Measurements from ENCODE around the gene PKN1. TPM values are rescaled to one million over a fixed set of nuclear protein-coding genes. Genes with fewer than 3 reads are reported as not detected.

Gene PKN1
- total RNA-seq, 2 donors from 2014 or later: 54.3 to 255 TPM

- no peaks in the 10 kb centered on the region for H3K36me3 ChIP-seq
- 11% methylated on average over 31 of the region's 33 CpGs for WGBS
- TF ChIP-seq POLR2AphosphoS5 (IDR thresholded peaks at IDR 0.05) (no peak), CTCF (IDR thresholded peaks at IDR 0.05) (peak in 1 of 4 experiments; percentile 40)
- no peaks in the 10 kb centered on the region for H3K9me3 ChIP-seq
- intact Hi-C loops (cut with DNase I): loop anchor here (10.0 kb wide), 1 partner anchor 331 kb away; no protein-coding TSS in a partner anchor
- H3K4me1 ChIP-seq (replicated peaks): peaks cover 10% of the 10 kb centered on the region
- DNase-seq (ENCODE audit: low spot score): no peak
- no peak within 1 kb of the TSS for H3K4me3 ChIP-seq
- H3K27ac ChIP-seq: no peak within 1 kb of the TSS
- H3K27me3 ChIP-seq (replicated peaks; ENCODE audit: insufficient read depth): no peaks in the 10 kb centered on the region
These were observed 42.4 kb downstream of the PKN1 start, which contains the start of gene PTGER1 for GRCh38 chr19:14475251-14476073. Gene PTGER1, minus strand, starts transcription at chr19:14475354. Its CDS starts 1,034 bp downstream, at chr19:14474320.

GRCh38 chr19:14476327-14476672, 43.2 kb downstream of the PKN1 start:
- intact Hi-C loops (cut with DNase I): loop anchor here (10.0 kb wide), 1 partner anchor 331 kb away; no protein-coding TSS in a partner anchor
- WGBS: 92% methylated on average over 7 of the region's 7 CpGs
- Histone ChIP-seq H3K36me3 (no peaks in the 10 kb centered on the region), H3K27me3 (replicated peaks; ENCODE audit: insufficient read depth) (no peaks in the 10 kb centered on the region), H3K9me3 (no peaks in the 10 kb centered on the region), H3K4me1 (replicated peaks) (peaks cover 10% of the 10 kb centered on the region), H3K27ac (no peak overlapping the region), H3K4me3 (no peak overlapping the region)
- TF ChIP-seq POLR2AphosphoS5 (IDR thresholded peaks at IDR 0.05) (no peak), POLR2A (IDR thresholded peaks at IDR 0.05) (no peak), CTCF (IDR thresholded peaks at IDR 0.05) (no peak)
- no peak for DNase-seq (ENCODE audit: low spot score)

GRCh38 chr19:14476673-14477401, 43.7 kb downstream of the PKN1 start:
- no peak overlapping the region for H3K27ac ChIP-seq
- 51% methylated on average over 26 of the region's 26 CpGs for WGBS
- no peak for DNase-seq (ENCODE audit: low spot score)
- peaks cover 10% of the 10 kb centered on the region for H3K4me1 ChIP-seq (replicated peaks)
- no peaks in the 10 kb centered on the region for H3K36me3 ChIP-seq
- no peak overlapping the region for H3K4me3 ChIP-seq
- no peak for TF ChIP-seq POLR2AphosphoS5 (IDR thresholded peaks at IDR 0.05)
- TF ChIP-seq POLR2A (IDR thresholded peaks at IDR 0.05): no peak
- TF ChIP-seq CTCF (IDR thresholded peaks at IDR 0.05): no peak
- no peaks in the 10 kb centered on the region for H3K27me3 ChIP-seq (replicated peaks; ENCODE audit: insufficient read depth)
- no peaks in the 10 kb centered on the region for H3K9me3 ChIP-seq
- intact Hi-C loops (cut with DNase I): loop anchor here (10.0 kb wide), 1 partner anchor 332 kb away; no protein-coding TSS in a partner anchor

- WGBS: 52% methylated on average over 10 of the region's 10 CpGs
- H3K9me3 ChIP-seq: no peaks in the 10 kb centered on the region
- DNase-seq (ENCODE audit: low spot score): no peak
- H3K27me3 ChIP-seq (replicated peaks; ENCODE audit: insufficient read depth): no peaks in the 10 kb centered on the region
- no peak overlapping the region for H3K27ac ChIP-seq
- TF ChIP-seq POLR2A (IDR thresholded peaks at IDR 0.05) (no peak), CTCF (IDR thresholded peaks at IDR 0.05) (no peak), POLR2AphosphoS5 (IDR thresholded peaks at IDR 0.05) (no peak)
- H3K4me1 ChIP-seq (replicated peaks): peaks cover 6% of the 10 kb centered on the region
- no peak overlapping the region for H3K4me3 ChIP-seq
- intact Hi-C loops (cut with DNase I): loop anchor here (10.0 kb wide), 1 partner anchor 333 kb away; no protein-coding TSS in a partner anchor
- no peaks in the 10 kb centered on the region for H3K36me3 ChIP-seq
These were observed 44.5 kb downstream of the PKN1 start for GRCh38 chr19:14477418-14478112.
